HCT116 (cell line): ENCODE data around the gene PEAK1. TPM values are rescaled to one million over a fixed set of nuclear protein-coding genes. Genes with fewer than 3 reads are reported as not detected.
A peak's percentile ranks its signal among the peaks of the same experiment; 100 is the strongest.

Experiments used
- ATAC-seq: fragments of 200-7000 bp; cut with Tn5 transposase; 2 replicates; pipeline ENCODE4 v1.9.1; 2020; ENCODE audit warnings: mild to moderate bottlenecking, moderate library complexity
- BruUV-seq: library from RNA; stranded (reverse); fragments of 400-500 nt; replicated peaks from 2 replicates; lab custom pipeline; 2021; lab: Mats Ljungman, UMichigan
- CTCF ChIA-PET: fragments of 300-600 bp; sonication (Branson Sonifier 250); formaldehyde crosslinking; loops from one replicate; lab custom pipeline; 2021; ENCODE audit warnings: antibody characterized with exemption; lab: Charles Lee
- POLR2A ChIA-PET: fragments of 300-600, 350-600 bp; sonication (Branson Sonifier 250); formaldehyde crosslinking; loops from one replicate; lab custom pipeline; 2021; ENCODE audit warnings: antibody characterized with exemption; lab: Charles Lee
- RAD21 ChIA-PET, 2 experiments: fragments of 300-600 bp; sonication (Branson Sonifier 250); formaldehyde crosslinking; loops; one replicate each; lab custom pipeline; 2023; ENCODE audit warnings: low total read pairs in 2 of 2; ENCODE audit not compliant: uncharacterized antibody in 2 of 2, unreplicated experiment in 2 of 2, low non-redundant PET in 1 of 2; lab: Charles Lee
- DNase-seq: peaks from one replicate; pipeline ENCODE4 v3.0.0-alpha.2; 2010; ENCODE audit warnings: low read depth, low spot score
- H2AFZ ChIP-seq: fragments of 200-600 bp; shearing (Covaris generic), sonication (generic); 2 replicates; pipeline ENCODE4 v1.6.1; 2017; ENCODE audit warnings: low read depth, mixed run types, mixed read lengths, antibody characterized with exemption, low read length; ENCODE audit not compliant: poor library complexity, severe bottlenecking
- H3K27ac ChIP-seq: 2 replicates; pipeline ENCODE4 v1.5.1; 2012; ENCODE audit warnings: low read depth, low read length
- H3K27me3 ChIP-seq: fragments of 200-600 bp; sonication (generic); 2 replicates; pipeline ENCODE4 v1.6.1; 2016; ENCODE audit warnings: mixed run types, low read length, mixed read lengths; ENCODE audit not compliant: insufficient read depth
- H3K36me3 ChIP-seq, 2 experiments: fragments of 200-500 bp in 1 of 2; fragments of 200-600 bp in 1 of 2; sonication (Bioruptor generic) in 1 of 2; sonication (generic) in 1 of 2; 2 replicates each; pipeline versions ENCODE4 v1.5.1 to v1.6.1; 2014 to 2016; ENCODE audit warnings: low read length in 2 of 2, inconsistent platforms in 1 of 2, mixed read lengths in 1 of 2, mixed run types in 1 of 2; ENCODE audit not compliant: insufficient read depth in 2 of 2, control insufficient read depth in 1 of 2
- H3K4me1 ChIP-seq, 2 experiments: fragments of 200-600 bp in 1 of 2; sonication (generic) in 1 of 2; 2 replicates each; pipeline versions ENCODE4 v1.5.1 to v1.6.1; 2012 to 2017; ENCODE audit warnings: low read length in 2 of 2, inconsistent platforms in 1 of 2, mild to moderate bottlenecking in 1 of 2, mixed read lengths in 1 of 2, mixed run types in 1 of 2, moderate library complexity in 1 of 2; ENCODE audit not compliant: insufficient read depth in 2 of 2, control insufficient read depth in 1 of 2
- H3K4me2 ChIP-seq: fragments of 200-600 bp; sonication (generic); 2 replicates; pipeline ENCODE4 v1.6.1; 2017; ENCODE audit warnings: mixed run types, low read length, mixed read lengths
- H3K4me3 ChIP-seq, 2 experiments: fragments of 200-600 bp in 1 of 2; sonication (generic) in 1 of 2; replicated peaks in 1 of 2; 2 replicates each; pipeline ENCODE4 v1.5.1; 2011 to 2016; ENCODE audit warnings: low read length in 2 of 2, control low read depth in 1 of 2, low read depth in 1 of 2, mild to moderate bottlenecking in 1 of 2, mixed read lengths in 1 of 2, mixed run types in 1 of 2
- H3K79me2 ChIP-seq: fragments of 200-600 bp; sonication (generic); 2 replicates; pipeline ENCODE4 v1.6.1; 2017; ENCODE audit warnings: mild to moderate bottlenecking, mixed run types, low read length, moderate library complexity, mixed read lengths; ENCODE audit not compliant: insufficient read depth
- H3K9ac ChIP-seq: fragments of 200-600 bp; sonication (generic); 2 replicates; pipeline ENCODE4 v1.6.1; 2016; ENCODE audit warnings: low read length, mixed read lengths
- H3K9me2 ChIP-seq: fragments of 200-600 bp; sonication (generic), shearing (Covaris generic); 2 replicates; pipeline ENCODE4 v1.6.1; 2017; ENCODE audit warnings: mixed run types, mild to moderate bottlenecking, moderate library complexity; ENCODE audit not compliant: insufficient read depth
- H3K9me3 ChIP-seq, 2 experiments: fragments of 200-500 bp in 1 of 2; fragments of 200-600 bp in 1 of 2; sonication (Bioruptor generic) in 1 of 2; sonication (generic) in 1 of 2; 2 replicates each; pipeline ENCODE4 v1.6.1; 2014 to 2017; ENCODE audit warnings: low read length in 2 of 2, mixed read lengths in 2 of 2, inconsistent platforms in 1 of 2, low read depth in 1 of 2, mild to moderate bottlenecking in 1 of 2, mixed run types in 1 of 2, moderate library complexity in 1 of 2; ENCODE audit not compliant: control insufficient read depth in 1 of 2, insufficient read depth in 1 of 2
- H4K20me1 ChIP-seq: fragments of 200-600 bp; sonication (generic), shearing (Covaris generic); 2 replicates; pipeline ENCODE4 v1.6.1; 2017; ENCODE audit warnings: mixed run types, mild to moderate bottlenecking, moderate library complexity; ENCODE audit not compliant: insufficient read depth
- CBX3 ChIP-seq: IDR thresholded peaks from 2 replicates; pipeline ENCODE4 v1.6.1; 2012; ENCODE audit warnings: low read depth
- CEBPB ChIP-seq: IDR thresholded peaks from 2 replicates; pipeline ENCODE4 v1.6.1; 2012; ENCODE audit warnings: low read depth
- CTCF ChIP-seq, 3 experiments: fragments of 200-600 bp in 1 of 3; sonication (generic) in 1 of 3; IDR thresholded peaks in 2 of 3; conservative IDR thresholded peaks in 1 of 3; 2 replicates each; pipeline ENCODE4 v1.5.1; 2012 to 2017; ENCODE audit warnings: low read depth in 2 of 3, low read length in 2 of 3, antibody characterized with exemption in 1 of 3, borderline replicate concordance in 1 of 3, control low read depth in 1 of 3, mild to moderate bottlenecking in 1 of 3, mixed read lengths in 1 of 3, mixed run types in 1 of 3, moderate library complexity in 1 of 3; ENCODE audit not compliant: insufficient read depth in 1 of 3
- EZH2 ChIP-seq: fragments of 200-600 bp; sonication (generic); IDR thresholded peaks from 2 replicates; pipeline ENCODE4 v1.6.1; 2017; ENCODE audit warnings: antibody characterized with exemption, mixed run types
- EZH2phosphoT487 ChIP-seq: fragments of 200-600 bp; IDR thresholded peaks from 2 replicates; pipeline ENCODE4 v1.6.1; 2018; ENCODE audit warnings: antibody characterized with exemption, borderline replicate concordance
- FOSL1 ChIP-seq: IDR thresholded peaks from 2 replicates; pipeline ENCODE4 v1.6.1; 2012; ENCODE audit warnings: low read depth
- JUND ChIP-seq: IDR thresholded peaks from 2 replicates; pipeline ENCODE4 v1.6.1; 2012
- POLR2AphosphoS5 ChIP-seq: IDR thresholded peaks from 2 replicates; pipeline ENCODE4 v1.6.1; 2011; ENCODE audit warnings: mild to moderate bottlenecking, low read depth, low read length, moderate library complexity
- RAD21 ChIP-seq: IDR thresholded peaks from 2 replicates; pipeline ENCODE4 v1.6.1; 2012; ENCODE audit warnings: low read depth, mild to moderate bottlenecking
- REST ChIP-seq: IDR thresholded peaks from 2 replicates; pipeline ENCODE4 v1.6.1; 2012; ENCODE audit warnings: low read depth
- SRF ChIP-seq: IDR thresholded peaks from 2 replicates; pipeline ENCODE4 v1.6.1; 2012; ENCODE audit warnings: low read depth
- ZFX ChIP-seq: fragments of 450-650 bp; IDR thresholded peaks from 2 replicates; pipeline ENCODE4 v1.6.1; 2017
- intact Hi-C: fragments of 100-400 bp; cut with micrococcal nuclease; formaldehyde crosslinking; loops from 2 replicates; pipeline ENCODE4 v1.10.0; 2022
- total RNA-seq: library from RNA; stranded (reverse); gene quantifications from one replicate; pipeline ENCODE4 v1.2.1, GENCODE V29; 2021; ENCODE audit not compliant: unreplicated experiment

PEAK1 gene
- total RNA-seq, 1 experiment from 2014 or later, result 23.4 TPM

GRCh38 chr15:77457905-77458265, 38.0 kb upstream of the PEAK1 start:
- Histone ChIP-seq H3K9me3 (no peaks in the 10 kb centered on the region), H2AFZ (no peak overlapping the region), H3K4me3 (no peak overlapping the region), H4K20me1 (no peaks in the 10 kb centered on the region), H3K4me1 (no peaks in the 10 kb centered on the region; a peak in 1 of 4 replicates), H3K4me2 (no peak overlapping the region), H3K79me2 (no peaks in the 10 kb centered on the region), H3K27me3 (no peaks in the 10 kb centered on the region), H3K9me2 (no peaks in the 10 kb centered on the region), H3K36me3 (peaks cover 0 to 4% of the 10 kb centered on the region in 2 experiments; a peak in 1 of 4 replicates), H3K27ac (no peak overlapping the region), H3K9ac (no peak overlapping the region)
- ChIA-PET RAD21 (no interaction called here), CTCF (interaction anchor here (1.1 kb wide), 1 partner anchor 86 kb away, joined by 3 read pairs; no protein-coding TSS in a partner anchor), POLR2A (no interaction called here)
- intact Hi-C loops, result no loop called here
- BruUV-seq, result no TSS peak
- TF ChIP-seq JUND, result no peak
- DNase-seq (no peak), ATAC-seq (no peak)

- intact Hi-C loops, result no loop called here
- POLR2A ChIA-PET, result no interaction called here
- no peak overlapping the region for H3K9ac ChIP-seq
- no peak overlapping the region for H3K27ac ChIP-seq
- H3K79me2 ChIP-seq, result no peaks in the 10 kb centered on the region
- DNase-seq, result no peak
- H3K4me3 ChIP-seq, result no peak overlapping the region
- H3K9me2 ChIP-seq, result no peaks in the 10 kb centered on the region
- no peak overlapping the region for H2AFZ ChIP-seq
- no peaks in the 10 kb centered on the region for H3K27me3 ChIP-seq
- RAD21 ChIA-PET, result no interaction called here
- BruUV-seq, result no TSS peak
- no peaks in the 10 kb centered on the region for H4K20me1 ChIP-seq
- peaks cover 0 to 4% of the 10 kb centered on the region in 2 experiments; a peak in 1 of 4 replicates for H3K36me3 ChIP-seq
- no peaks in the 10 kb centered on the region for H3K9me3 ChIP-seq
- CTCF ChIA-PET, result no interaction called here
- H3K4me2 ChIP-seq, result no peak overlapping the region
- no peak for TF ChIP-seq CEBPB
- TF ChIP-seq SRF, result no peak
- TF ChIP-seq EZH2, result no peak
- TF ChIP-seq REST, result no peak
- no peak for TF ChIP-seq POLR2AphosphoS5
- no peak for TF ChIP-seq FOSL1
- no peak for TF ChIP-seq CBX3
- TF ChIP-seq EZH2phosphoT487, result no peak
- TF ChIP-seq ZFX, result no peak
- no peak for TF ChIP-seq RAD21
- TF ChIP-seq CTCF (IDR thresholded peaks at IDR 0.05 in 2 of 3, conservative IDR thresholded peaks at IDR 0.05 in 1 of 3; ENCODE audit: borderline replicate concordance in 1 of 3, insufficient read depth in 1 of 3, low read depth in 2 of 3, low read length in 2 of 3), result no peak
- H3K4me1 ChIP-seq, result no peaks in the 10 kb centered on the region; a peak in 1 of 4 replicates
- ATAC-seq, result peak; percentile 27; the same call in 1 of the 2 replicates
Observed at GRCh38 chr15:77457191-77457904, 37.4 kb upstream of the PEAK1 start.
